ENCODE results near the gene VAV2.

VAV2 gene

DNA sequence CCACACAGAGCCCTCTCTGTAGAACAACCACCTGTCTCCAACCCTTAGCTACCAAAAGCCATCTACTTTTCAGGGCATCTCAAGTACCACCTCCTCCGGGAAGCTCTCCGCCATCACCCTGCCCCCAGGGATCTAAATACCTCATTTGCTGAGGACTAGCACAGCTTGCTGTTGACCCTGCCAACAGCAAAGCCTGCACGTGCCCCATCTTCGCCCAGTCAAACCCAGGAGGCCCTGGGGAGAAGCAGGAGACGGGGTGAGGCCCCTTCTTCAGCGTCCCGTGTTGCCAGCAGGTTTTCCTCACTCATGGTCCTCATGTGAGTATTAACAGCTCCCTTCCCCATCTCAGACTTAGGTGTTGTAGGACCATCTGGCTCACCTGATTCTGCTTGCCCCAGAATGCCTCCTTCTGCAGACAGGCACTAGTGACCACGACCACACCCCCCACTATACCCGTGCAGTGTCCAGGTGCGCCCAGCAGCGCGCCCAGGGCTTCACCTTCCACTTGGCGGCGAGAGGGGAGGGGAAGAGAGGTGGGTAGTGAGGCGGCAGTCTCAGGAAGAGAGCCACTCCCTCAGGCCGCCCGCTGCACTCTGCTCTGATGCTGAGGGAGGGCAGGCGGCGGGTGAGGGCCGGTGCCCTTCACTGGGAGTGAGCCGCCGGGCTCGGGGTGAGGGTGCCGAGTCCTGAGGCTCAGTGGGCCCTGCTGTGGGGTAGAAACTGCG lies 11.1 kb downstream of the VAV2 start:
- no peak for DNase-seq

DNA sequence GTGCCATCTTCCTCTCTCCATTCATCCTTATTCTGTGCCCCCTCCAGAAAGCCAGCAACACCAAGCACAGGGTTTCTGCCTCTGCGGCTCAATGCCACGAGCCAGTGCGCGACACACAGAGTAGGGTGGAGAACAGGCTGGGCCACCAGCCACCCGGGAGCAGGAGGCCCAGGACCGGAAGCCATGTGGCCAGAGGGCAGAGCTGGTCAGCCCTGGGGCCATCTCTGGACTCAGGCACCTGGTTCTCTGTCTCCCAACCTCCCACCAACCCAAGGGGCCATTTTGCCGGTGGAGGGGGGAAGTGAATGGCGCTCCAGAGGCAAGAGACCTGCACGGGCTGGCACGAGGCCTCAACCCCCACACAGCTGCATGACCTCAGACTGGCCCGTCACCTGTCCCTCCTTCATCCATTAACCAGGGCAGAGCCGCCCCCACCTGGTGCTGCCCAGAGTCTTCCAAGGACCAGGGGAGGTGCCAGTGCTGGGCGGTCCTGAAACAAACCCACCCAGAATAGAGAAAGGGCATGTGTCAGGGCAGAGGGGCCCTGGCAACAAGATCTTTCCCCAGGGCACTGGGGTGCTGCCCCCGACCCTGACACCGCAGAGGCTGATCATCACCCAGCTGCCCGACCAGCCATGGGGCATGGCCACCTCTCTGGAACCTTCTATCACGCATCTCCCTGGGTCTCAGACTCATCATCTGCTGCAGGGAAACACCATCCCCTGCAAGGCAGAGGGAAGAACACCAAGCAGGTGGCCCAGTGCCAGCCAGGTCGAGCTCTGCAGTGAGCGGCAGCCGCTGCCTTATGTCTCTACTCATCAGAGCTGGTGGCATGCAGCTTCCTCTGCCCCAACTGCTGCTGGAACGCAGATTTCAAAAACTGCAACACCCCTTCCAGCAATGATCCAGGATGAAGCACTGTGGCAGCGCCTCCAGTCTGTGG lies 11.9 kb downstream of the VAV2 start:
- DNase-seq, result no peak

- no peak for DNase-seq
Measured at GRCh38 chr9:133979273-133979920, 12.7 kb downstream of the VAV2 start.

GRCh38 chr9:133978899-133979272 lies 13.2 kb downstream of the VAV2 start:
- no peak for DNase-seq

DNA sequence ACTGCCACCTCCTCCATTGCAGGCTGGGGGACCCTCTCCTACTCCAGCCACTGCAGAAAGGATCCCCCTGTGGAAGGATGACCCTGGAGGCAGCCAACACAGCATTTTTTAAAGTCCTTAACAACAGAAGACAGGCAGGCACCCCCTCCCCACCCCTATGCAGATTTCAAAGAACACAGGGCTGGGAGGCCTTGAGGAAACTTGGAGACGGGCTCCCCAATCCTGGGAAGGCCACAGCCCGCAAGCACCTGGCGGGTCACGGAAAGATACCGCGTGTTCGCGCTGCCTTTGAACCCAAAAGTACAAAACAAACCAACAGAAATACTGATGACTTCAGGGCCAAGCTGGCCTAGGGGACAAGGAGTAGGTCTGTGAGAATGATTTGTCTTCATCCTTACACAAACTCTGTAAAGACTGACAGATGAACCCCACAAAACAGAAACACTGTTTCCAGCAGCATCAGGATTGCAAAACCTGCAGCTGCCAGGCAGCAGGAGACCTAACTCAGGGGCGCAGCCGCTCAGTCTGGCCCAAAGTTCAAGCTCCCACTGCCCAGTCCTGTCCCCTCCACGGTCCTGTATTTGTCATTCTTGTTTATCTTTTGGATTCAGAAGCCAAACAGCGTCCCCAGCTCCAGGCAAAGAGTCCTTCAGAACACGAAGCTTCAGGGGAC lies 13.8 kb downstream of the VAV2 start:
- no peak for DNase-seq

DNA sequence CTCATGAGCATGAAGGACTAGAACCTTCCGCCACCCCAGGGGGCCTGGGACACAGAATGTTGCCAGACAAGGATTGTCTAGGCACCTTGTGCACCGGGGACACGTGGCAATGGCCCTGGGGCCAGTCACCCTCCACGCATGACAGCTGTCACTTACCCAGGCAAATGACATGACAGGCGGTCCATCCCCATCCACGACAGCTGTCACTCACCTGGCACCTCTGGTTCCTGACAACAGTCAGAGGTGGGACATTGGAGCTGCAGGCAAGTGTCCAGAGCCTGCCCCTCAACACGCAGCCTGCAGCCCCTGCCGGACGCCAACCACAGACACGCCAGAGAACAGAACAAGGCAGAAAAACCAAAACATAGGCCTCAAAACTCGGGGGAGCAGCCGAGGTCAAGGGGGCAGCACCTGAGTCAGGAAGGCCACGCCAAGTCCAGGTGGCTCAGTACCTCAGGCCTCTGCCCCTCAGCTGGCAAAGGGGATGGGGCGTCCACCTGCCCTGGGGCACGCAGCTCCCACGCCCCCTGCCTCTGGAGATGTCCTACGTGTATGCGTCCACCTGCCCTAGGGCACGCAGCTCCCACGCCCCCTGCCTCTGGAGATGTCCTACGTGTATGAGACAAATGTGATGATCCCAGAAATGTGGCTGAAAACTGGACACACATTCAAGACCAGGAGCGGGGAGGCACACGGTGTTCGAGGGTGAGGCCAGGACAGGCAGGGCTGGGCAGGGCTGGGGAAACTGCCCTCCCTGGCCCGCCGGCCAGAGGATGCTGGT lies 14.5 kb downstream of the VAV2 start:
- no peak for DNase-seq

GRCh38 chr9:133976887-133977286 lies 15.2 kb downstream of the VAV2 start:
- DNase-seq, result no peak

- no peak for DNase-seq
Measured at GRCh38 chr9:133976191-133976861, 15.8 kb downstream of the VAV2 start.

DNA sequence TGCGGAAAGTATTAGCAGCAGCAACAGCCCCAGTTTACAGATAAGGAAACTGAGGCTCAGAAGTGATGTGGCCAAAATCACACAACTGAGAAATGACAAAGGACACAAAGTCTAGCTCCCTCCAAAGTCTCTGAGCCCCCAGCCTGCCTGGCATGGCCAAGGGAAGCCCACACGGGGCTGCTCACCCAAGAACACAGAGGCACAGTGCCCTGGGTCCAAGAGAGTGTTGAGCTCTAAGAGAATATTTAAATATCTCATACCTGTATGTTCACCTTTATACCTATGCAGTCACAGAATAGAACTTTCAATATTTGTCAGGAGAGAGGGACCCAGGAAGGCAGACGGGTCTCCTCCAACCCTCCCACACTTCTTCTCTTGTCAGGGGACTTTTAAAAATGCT lies 16.6 kb downstream of the VAV2 start:
- no peak for DNase-seq

- no peak for DNase-seq
Measured at GRCh38 chr9:133974631-133975341, 17.3 kb downstream of the VAV2 start.

- DNase-seq, result no peak
Measured at GRCh38 chr9:133973791-133974630, 18.1 kb downstream of the VAV2 start.

GRCh38 chr9:133973111-133973790 lies 18.9 kb downstream of the VAV2 start:
- DNase-seq, result no peak

GRCh38 chr9:133971981-133972941 lies 19.9 kb downstream of the VAV2 start:
- no peak for DNase-seq

DNA sequence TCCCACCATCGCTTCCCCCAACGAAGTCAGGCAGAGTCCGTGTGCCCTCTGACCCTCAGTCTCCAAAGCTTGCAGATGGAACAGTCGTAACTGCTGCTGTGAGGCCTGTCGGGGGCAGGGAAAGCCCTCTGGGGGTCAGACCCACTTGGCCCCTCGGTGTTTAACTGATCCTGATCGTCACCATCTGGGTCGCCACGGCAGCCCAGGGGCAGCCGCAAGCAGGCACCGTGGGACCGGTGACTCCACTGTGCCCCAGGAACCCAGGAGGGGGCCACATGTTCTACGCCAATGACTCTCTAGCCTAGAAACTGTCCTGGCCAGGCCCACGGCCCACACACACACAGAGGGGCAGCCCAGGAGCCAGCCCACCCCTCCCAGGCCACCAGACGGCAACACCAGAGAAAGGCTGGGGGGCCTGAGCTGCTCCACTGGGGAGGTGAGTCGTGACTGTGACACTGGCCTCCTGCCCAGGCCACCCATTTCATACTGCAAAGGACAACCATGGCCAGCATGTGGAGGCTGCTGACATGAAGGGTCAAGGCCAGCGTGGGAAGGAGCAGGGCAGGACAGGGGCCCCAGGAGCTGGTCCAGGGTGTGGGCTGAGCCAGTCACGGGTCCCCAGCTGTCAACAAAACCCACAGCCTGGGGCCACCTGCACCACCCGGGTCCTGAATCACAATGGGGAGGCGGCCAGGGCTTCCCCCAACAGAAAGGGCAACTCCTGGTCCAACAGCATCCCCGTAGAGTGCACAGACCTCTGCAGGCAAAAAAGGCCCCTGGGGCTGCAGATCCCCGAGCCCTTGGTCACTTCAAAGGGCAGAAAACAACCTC lies 20.8 kb downstream of the VAV2 start:
- DNase-seq, result no peak

DNA sequence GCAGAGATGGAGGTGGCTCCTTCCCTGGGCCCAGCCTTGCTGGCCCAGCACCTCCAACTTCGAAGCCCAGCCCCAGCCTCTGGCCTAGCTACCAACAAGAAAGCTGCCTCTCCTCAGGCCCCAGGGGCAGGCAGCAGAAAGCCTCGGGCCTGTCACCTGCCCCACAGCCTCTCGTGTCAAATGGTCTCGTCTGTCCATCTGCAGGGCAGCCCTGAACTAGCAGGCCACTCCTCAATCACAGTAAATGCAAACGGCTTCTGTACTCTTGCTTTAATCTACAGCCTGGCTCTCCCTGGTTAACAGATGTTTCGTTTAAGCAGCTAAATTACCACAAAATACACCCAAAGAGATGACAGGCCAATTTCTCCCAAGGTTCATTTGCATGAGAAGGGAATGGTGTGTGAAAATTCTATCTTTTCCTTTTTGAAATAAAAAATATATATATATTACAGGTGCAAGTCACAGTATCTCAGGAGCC lies 21.5 kb downstream of the VAV2 start:
- no peak for DNase-seq

- no peak for DNase-seq
Measured at GRCh38 chr9:133969681-133970580, 22.2 kb downstream of the VAV2 start.

Data from stimulated activated CD4-positive, alpha-beta T cell treated with anti-CD3 and anti-CD28 coated beads, Interleukin-4, amount 100 ng/mL, for 4 hours (primary cell).